Middle frontal gyrus (tissue), 1 donor: ENCODE data around the gene TBCE.

Experiments
- DNase-seq: peaks from one replicate; pipeline ENCODE4 v3.0.0-alpha.2; 2015; ENCODE audit warnings: low spot score; ENCODE audit errors: extremely low spot score

TBCE gene

GRCh38 chr1:235409042-235409820, 42.0 kb downstream of the TBCE start:
- DNase-seq = no peak

GRCh38 chr1:235410467-235410866, 43.2 kb downstream of the TBCE start:
- no peak for DNase-seq

- no peak for DNase-seq
These were observed 44.6 kb downstream of the TBCE start for GRCh38 chr1:235411489-235412486.

- no peak for DNase-seq
These were observed 48.0 kb downstream of the TBCE start for GRCh38 chr1:235415008-235415904.

- DNase-seq = no peak
These were observed 49.4 kb downstream of the TBCE start for GRCh38 chr1:235416662-235417049.

GRCh38 chr1:235417086-235417697, 50.0 kb downstream of the TBCE start:
- DNase-seq = peak; percentile 40

GRCh38 chr1:235421751-235422150, 54.5 kb downstream of the TBCE start:
- DNase-seq = no peak

GRCh38 chr1:235423214-235423652, 56.0 kb downstream of the TBCE start:
- no peak for DNase-seq

- DNase-seq = no peak
These were observed 56.9 kb downstream of the TBCE start for GRCh38 chr1:235424092-235424491.

GRCh38 chr1:235425357-235425756, 58.1 kb downstream of the TBCE start:
- DNase-seq = no peak

- DNase-seq = no peak
These were observed 58.9 kb downstream of the TBCE start for GRCh38 chr1:235426143-235426542.

- DNase-seq = no peak
These were observed 59.5 kb downstream of the TBCE start for GRCh38 chr1:235426680-235427079.

GRCh38 chr1:235427447-235427846, 60.2 kb downstream of the TBCE start:
- no peak for DNase-seq

GRCh38 chr1:235429143-235429542, 61.9 kb downstream of the TBCE start:
- DNase-seq = no peak

- no peak for DNase-seq
These were observed 63.8 kb downstream of the TBCE start for GRCh38 chr1:235430991-235431390.

- DNase-seq = no peak
These were observed 66.8 kb downstream of the TBCE start for GRCh38 chr1:235434001-235434400.

- no peak for DNase-seq
These were observed 74.0 kb downstream of the TBCE start for GRCh38 chr1:235441159-235441685.

GRCh38 chr1:235442788-235443429, 75.7 kb downstream of the TBCE start:
- no peak for DNase-seq

- DNase-seq = no peak
These were observed 81.4 kb downstream of the TBCE start for GRCh38 chr1:235448616-235449015.

GRCh38 chr1:235450433-235450832, 83.2 kb downstream of the TBCE start:
- no peak for DNase-seq
